ENCODE results near the gene TAF5L. TPM values are rescaled to one million over a fixed set of nuclear protein-coding genes. Genes with fewer than 3 reads are reported as not detected.

Gene TAF5L
- total and polyA plus RNA-seq, 2 of the 4 experiments (the other 2 are of a cell fraction): 17.9 to 18.6 TPM

- in situ Hi-C loops (cut with MboI; ENCODE audit: low sequenced_read_pairs) (no loop called here), dilution Hi-C loops (cut with HindIII; ENCODE audit: low sequenced_read_pairs, unreplicated experiment) (no loop called here), intact Hi-C loops (cut with micrococcal nuclease) (no loop called here)
- Histone ChIP-seq H2AFZ (replicated peaks; ENCODE audit: low read length, poor library complexity) (no peak overlapping the region), H3K23ac (ENCODE audit: low read depth, low read length) (no peak overlapping the region), H2BK15ac (ENCODE audit: low read depth, low read length) (no peak overlapping the region), H3K9me3 (ENCODE audit: control insufficient read depth, insufficient read depth, low read length) (no peaks in the 10 kb centered on the region), H3K56ac (ENCODE audit: extremely low read depth, insufficient read depth, low read length) (no peak overlapping the region), H4K8ac (ENCODE audit: low read depth in 2 of 2, low read length in 2 of 2) (no peak overlapping the region), H3K14ac (replicated peaks; ENCODE audit: low read depth, low read length) (no peak overlapping the region), H3K18ac (ENCODE audit: low read depth, low read length) (no peak overlapping the region), H3K4me3 (ENCODE audit: insufficient read depth, low read depth, low read length) (no peak overlapping the region), H2BK20ac (ENCODE audit: low read depth, low read length) (no peak overlapping the region), H3K4me1 (ENCODE audit: control insufficient read depth, insufficient read depth, low read length) (no peaks in the 10 kb centered on the region), H3K9ac (ENCODE audit: low read depth, low read length) (no peak overlapping the region), H4K5ac (ENCODE audit: low read depth, low read length) (no peak overlapping the region), H3K27me3 (ENCODE audit: control insufficient read depth, insufficient read depth, low read length) (no peaks in the 10 kb centered on the region), H4K20me1 (ENCODE audit: insufficient read depth, low read length) (peaks cover 57% of the 10 kb centered on the region), H2BK5ac (ENCODE audit: low read depth, low read length, poor library complexity, severe bottlenecking) (no peak overlapping the region), H2AK5ac (ENCODE audit: low read depth, low read length) (no peak overlapping the region), H3K36me3 (ENCODE audit: control insufficient read depth, insufficient read depth, low read length) (peaks cover 6% of the 10 kb centered on the region), H3K27ac (ENCODE audit: insufficient read depth, low read length) (no peak overlapping the region), H3K79me1 (ENCODE audit: low read depth in 1 of 2, low read length in 2 of 2) (peaks cover 33 to 64% of the 10 kb centered on the region in 2 experiments), H4K91ac (ENCODE audit: insufficient read depth, low read depth, low read length) (no peak overlapping the region), H3K4me2 (ENCODE audit: low read depth, low read length) (no peak overlapping the region), H2AK9ac (replicated peaks; ENCODE audit: low read depth, low read length, poor library complexity) (no peak overlapping the region), H3K9me1 (ENCODE audit: insufficient read depth, low read length) (peaks cover 16% of the 10 kb centered on the region), H2BK120ac (ENCODE audit: low read depth, low read length) (no peak overlapping the region), H3K4ac (ENCODE audit: low read depth, low read length) (no peak overlapping the region)
- ATAC-seq (ENCODE audit: low read depth): no peak
- ChIA-PET POLR2A (ENCODE audit: unreplicated experiment) (no interaction called here), CTCF (interaction anchor here (0.6 kb wide), 1 partner anchor 75 kb away, joined by 3 read pairs; no protein-coding TSS in a partner anchor)
- DNase-seq: no peak
- BruUV-seq (replicated peaks): no TSS peak
- TF ChIP-seq, protein P1, sequence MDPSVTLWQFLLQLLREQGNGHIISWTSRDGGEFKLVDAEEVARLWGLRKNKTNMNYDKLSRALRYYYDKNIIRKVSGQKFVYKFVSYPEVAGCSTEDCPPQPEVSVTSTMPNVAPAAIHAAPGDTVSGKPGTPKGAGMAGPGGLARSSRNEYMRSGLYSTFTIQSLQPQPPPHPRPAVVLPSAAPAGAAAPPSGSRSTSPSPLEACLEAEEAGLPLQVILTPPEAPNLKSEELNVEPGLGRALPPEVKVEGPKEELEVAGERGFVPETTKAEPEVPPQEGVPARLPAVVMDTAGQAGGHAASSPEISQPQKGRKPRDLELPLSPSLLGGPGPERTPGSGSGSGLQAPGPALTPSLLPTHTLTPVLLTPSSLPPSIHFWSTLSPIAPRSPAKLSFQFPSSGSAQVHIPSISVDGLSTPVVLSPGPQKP (IDR thresholded peaks at IDR 0.05; ENCODE audit: borderline replicate concordance, low read depth, low read length): no peak
- TF ChIP-seq FOS (IDR thresholded peaks at IDR 0.05; ENCODE audit: low read depth, low read length): no peak
Measured at GRCh38 chr1:229619002-229619401, 6.9 kb downstream of the TAF5L start.
